ENCODE measurements around the gene SIPA1L3.

DNA sequence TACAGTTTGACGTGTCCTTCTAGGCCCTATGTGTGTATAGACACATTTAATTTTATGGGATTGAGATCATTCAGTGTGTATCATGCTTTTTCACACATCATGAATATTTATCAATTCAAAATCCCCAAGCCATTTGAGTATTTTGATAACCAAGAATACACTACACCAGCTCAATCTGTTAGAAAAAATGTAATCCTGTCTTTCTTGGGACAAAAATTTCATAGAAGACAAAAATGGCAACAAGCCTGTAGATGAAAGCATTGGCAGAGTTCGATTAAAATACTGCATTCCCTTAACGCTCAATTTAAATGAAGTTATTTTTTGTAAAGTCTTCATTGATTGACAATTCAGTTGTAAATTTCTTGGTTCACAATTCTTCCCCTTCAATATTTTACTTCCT is 42.5 kb upstream of the SIPA1L3 start:
- no peak for TF ChIP-seq EZH2phosphoT487 (IDR thresholded peaks at IDR 0.05; ENCODE audit: low read length)
- TF ChIP-seq EZH2 (optimal IDR thresholded peaks at IDR 0.05; ENCODE audit: low read depth, low read length): no peak
- TF ChIP-seq, protein P1, sequence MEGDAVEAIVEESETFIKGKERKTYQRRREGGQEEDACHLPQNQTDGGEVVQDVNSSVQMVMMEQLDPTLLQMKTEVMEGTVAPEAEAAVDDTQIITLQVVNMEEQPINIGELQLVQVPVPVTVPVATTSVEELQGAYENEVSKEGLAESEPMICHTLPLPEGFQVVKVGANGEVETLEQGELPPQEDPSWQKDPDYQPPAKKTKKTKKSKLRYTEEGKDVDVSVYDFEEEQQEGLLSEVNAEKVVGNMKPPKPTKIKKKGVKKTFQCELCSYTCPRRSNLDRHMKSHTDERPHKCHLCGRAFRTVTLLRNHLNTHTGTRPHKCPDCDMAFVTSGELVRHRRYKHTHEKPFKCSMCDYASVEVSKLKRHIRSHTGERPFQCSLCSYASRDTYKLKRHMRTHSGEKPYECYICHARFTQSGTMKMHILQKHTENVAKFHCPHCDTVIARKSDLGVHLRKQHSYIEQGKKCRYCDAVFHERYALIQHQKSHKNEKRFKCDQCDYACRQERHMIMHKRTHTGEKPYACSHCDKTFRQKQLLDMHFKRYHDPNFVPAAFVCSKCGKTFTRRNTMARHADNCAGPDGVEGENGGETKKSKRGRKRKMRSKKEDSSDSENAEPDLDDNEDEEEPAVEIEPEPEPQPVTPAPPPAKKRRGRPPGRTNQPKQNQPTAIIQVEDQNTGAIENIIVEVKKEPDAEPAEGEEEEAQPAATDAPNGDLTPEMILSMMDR (IDR thresholded peaks at IDR 0.05; ENCODE audit: low read length): no peak
